HFF-Myc (cell line): Measurements from ENCODE around the gene CDH16.
A peak's percentile ranks its signal among the peaks of the same experiment; 100 is the strongest.
"Not testable (repeated sequence)": the region's sequence is repeated elsewhere in the genome, so short reads cannot be mapped to it uniquely, and the experiment has no call there.

Experiments used
- DNase-seq: peaks from one replicate; pipeline ENCODE4 v3.0.0-alpha.2; 2011; ENCODE audit warnings: low read depth; ENCODE audit errors: extremely low read depth
- H3K4me3 ChIP-seq: replicated peaks from 2 replicates; pipeline ENCODE4 v1.5.1; 2011; ENCODE audit warnings: low read depth, mild to moderate bottlenecking, control low read depth, low read length
- TF ChIP-seq, protein P1 (sequence below): IDR thresholded peaks from 2 replicates; pipeline ENCODE4 v1.5.1; 2012; ENCODE audit warnings: mild to moderate bottlenecking, low read depth, low read length, control low read depth; ENCODE audit errors: missing control alignments

CDH16 gene

DNA sequence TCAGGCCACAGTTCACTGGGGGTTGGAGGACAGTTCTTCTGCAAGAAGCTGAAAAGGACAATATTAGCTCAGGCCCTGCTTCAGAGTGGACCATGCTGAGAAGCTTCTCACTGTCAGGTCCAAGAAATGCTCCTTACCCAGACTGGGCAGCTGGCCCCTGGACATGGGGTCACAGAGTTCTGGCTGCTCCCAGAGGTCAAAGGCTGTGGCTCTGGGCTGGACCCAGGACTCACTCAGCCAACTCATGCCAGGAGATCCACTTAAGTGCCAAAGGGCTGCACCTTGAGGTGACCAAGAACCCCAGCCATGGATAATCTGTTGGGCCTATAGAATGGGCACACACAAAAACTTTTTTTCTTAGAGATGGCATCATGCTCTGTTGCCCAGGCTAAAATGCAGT, 20.7 kb upstream of the CDH16 start:
- no peak overlapping the region for H3K4me3 ChIP-seq
- TF ChIP-seq, protein P1, sequence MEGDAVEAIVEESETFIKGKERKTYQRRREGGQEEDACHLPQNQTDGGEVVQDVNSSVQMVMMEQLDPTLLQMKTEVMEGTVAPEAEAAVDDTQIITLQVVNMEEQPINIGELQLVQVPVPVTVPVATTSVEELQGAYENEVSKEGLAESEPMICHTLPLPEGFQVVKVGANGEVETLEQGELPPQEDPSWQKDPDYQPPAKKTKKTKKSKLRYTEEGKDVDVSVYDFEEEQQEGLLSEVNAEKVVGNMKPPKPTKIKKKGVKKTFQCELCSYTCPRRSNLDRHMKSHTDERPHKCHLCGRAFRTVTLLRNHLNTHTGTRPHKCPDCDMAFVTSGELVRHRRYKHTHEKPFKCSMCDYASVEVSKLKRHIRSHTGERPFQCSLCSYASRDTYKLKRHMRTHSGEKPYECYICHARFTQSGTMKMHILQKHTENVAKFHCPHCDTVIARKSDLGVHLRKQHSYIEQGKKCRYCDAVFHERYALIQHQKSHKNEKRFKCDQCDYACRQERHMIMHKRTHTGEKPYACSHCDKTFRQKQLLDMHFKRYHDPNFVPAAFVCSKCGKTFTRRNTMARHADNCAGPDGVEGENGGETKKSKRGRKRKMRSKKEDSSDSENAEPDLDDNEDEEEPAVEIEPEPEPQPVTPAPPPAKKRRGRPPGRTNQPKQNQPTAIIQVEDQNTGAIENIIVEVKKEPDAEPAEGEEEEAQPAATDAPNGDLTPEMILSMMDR = no peak
- no peak for DNase-seq

DNA sequence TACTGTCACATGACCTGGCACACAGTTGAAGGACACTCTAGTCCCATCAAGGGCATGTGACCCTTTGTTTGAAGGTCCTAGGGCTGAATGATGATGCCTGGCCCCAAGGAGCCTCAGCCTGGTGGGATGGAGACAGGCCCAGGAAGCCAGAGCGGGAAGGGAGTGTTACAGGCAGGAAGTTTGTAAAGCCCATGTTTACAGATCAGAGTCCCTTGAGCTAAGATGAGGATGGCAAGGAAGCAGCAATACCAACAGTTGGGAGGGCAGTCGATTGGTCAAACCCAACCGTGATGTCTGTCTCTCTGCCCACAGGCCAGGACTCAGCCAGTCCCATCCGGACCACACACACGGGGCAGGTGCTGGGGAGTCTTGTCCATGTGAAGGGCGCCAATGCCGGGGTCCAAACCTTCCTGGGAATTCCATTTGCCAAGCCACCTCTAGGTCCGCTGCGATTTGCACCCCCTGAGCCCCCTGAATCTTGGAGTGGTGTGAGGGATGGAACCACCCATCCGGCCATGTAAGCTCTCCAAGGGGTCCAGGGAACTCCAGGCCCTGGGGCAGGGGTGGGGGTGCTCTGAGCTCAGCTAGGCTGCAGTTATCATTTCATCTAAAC, 19.1 kb upstream of the CDH16 start:
- TF ChIP-seq, protein P1 = no peak
- H3K4me3 ChIP-seq = no peak overlapping the region
- no peak for DNase-seq

DNA sequence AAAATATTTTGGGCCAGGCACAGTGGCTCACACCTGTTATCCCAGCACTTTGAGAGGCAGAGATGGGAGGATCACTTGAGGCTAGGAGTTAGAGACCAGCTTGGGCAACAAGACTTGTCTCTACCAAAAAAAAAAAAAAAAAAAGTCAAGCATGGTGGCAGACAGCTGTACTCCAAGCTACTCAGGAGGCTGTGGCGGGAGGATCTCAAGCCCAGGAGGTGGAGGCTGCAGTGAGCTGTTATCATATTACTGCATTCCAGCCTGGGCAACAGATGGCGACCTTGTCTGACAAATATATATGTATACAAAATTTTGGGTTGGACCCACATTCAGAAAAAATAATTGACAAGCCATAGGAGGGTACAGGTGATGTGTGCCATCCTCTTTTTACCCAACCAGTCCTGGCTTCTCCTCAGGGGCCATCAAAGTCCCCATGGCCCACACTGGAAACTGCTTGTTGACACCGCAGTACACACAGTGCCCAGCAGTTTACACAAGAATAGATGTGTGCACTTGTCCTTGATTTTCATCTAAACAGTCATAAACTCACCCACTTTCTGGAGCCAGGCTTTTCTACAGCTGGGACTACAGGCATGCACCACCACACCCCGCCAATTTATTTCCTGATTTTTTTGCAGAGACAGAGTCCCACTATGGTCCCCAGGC, 18.3 kb upstream of the CDH16 start:
- no peak for DNase-seq
- TF ChIP-seq, protein P1 = no peak
- H3K4me3 ChIP-seq = peak overlapping the region; percentile 94; the same call in 1 of the 2 replicates

DNA sequence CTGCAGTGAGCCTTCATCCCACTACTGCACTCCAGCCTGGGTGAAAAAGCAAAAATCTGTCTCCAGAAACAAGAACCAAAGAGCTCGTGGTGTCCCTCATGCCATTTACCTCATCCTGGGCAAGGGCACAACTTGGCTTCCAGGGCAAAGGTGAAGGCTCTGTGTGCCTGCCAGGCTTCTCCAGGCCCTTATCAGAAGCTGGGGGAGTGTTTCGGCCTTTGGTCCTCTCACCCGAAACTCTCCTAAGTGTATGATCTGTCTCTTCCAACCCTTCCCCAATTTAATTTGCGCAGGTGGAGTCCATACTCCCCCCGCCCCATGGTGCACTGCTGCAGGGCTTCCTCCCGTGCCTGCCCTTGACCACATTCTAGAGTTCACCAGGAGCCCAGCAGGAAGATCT, 17.8 kb upstream of the CDH16 start:
- H3K4me3 ChIP-seq = peak overlapping the region; percentile 94
- DNase-seq = no peak
- TF ChIP-seq, protein P1 = no peak

DNA sequence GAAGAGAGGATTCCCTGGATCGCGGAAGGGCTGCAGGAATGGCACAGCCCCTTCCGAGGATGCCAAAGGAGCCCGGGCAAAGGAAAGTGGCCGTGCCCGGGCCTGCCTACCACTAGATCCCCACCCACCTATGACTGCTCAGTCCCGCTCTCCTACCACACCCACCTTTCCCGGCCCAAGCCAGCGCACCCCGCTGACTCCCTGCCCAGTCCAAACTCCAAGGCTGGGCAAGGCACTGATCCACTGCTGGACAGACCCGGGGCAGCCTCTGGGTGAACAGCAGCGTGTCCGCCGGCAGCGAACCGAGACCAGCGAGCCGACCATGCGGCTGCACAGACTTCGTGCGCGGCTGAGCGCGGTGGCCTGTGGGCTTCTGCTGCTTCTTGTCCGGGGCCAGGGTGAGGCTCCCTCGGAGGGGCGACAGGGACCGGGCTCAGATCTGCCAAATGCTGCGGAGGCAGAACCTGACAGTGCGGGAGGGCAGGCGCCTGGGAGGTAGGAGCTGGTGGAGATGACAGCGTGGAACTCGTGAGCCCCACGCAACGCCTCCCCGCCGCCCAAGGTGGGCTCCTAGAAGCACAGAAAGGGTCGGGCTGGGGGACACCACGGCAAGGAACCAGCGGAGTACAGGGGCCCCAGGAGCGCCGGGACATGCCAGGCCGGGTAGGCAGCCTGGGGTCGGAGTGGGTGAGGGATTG, 16.8 kb upstream of the CDH16 start, which contains the start of gene CES2:
CES2 (plus strand) TSS at position 203 of the 698 bp plus-strand sequence; CDS start at position 323, 120 bp downstream.
- H3K4me3 ChIP-seq = peak within 1 kb of the TSS; percentile 94
- TF ChIP-seq, protein P1 = no peak
- DNase-seq = no peak

DNA sequence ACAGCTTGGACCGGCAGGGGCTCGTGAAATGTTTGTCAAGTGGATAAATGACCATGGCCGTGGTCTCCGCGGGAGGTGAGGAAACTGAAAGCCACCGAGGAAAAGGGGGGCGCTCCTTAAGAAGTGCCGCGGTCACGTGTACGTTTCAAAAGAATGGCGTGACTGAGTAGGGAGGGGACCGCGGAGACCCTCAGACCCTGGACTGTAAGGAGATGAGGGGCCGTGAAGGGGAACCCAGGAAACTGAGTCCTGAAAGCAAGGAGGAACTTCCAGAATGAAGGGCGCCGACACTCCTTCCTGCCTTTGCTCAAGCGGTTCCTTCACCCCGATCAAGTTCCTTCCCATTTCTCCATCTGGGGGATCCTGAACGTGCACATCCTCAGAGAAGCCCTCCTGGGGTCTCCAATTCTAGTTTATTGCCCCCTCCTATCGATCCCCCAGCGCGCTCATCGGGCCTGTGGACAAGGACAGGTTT, 16.2 kb upstream of the CDH16 start:
- DNase-seq = not testable (repeated sequence)
- H3K4me3 ChIP-seq = peak overlapping the region; percentile 94
